Measurements from ENCODE around the gene FBLN1. TPM values are rescaled to one million over a fixed set of nuclear protein-coding genes. Genes with fewer than 3 reads are reported as not detected.

Gene FBLN1
- total and polyA plus RNA-seq, 2 of the 8 experiments (the other 6 are each of a cell fraction or from before 2014, with no cell fraction given) = 159 to 168 TPM

- Histone ChIP-seq H3K4ac (replicated peaks; ENCODE audit: insufficient read length, low read depth, low read length) (no peak overlapping the region), H3K79me1 (ENCODE audit: low read depth, low read length) (no peaks in the 10 kb centered on the region), H2BK20ac (ENCODE audit: low read length) (no peak overlapping the region), H2BK15ac (ENCODE audit: low read length) (no peak overlapping the region), H3K36me3 (ENCODE audit: control insufficient read depth in 2 of 4, insufficient read depth in 4 of 4, low read length in 3 of 4) (no peaks in the 10 kb centered on the region), H2BK5ac (ENCODE audit: low read depth, low read length) (no peak overlapping the region), H3K18ac (ENCODE audit: extremely low read depth, low read length) (no peak overlapping the region), H3K14ac (ENCODE audit: insufficient read length) (no peak overlapping the region), H3K4me2 (ENCODE audit: insufficient read depth in 1 of 2, low read depth in 2 of 2, low read length in 2 of 2) (no peak overlapping the region), H4K20me1 (replicated peaks in 1 of 2; ENCODE audit: control insufficient read depth in 1 of 2, insufficient read depth in 2 of 2, low read length in 2 of 2) (peaks cover 0 to 2% of the 10 kb centered on the region in 2 experiments), H2AFZ (ENCODE audit: low read length) (no peak overlapping the region), H3K23ac (ENCODE audit: insufficient read length) (no peak overlapping the region), H2BK120ac (replicated peaks; ENCODE audit: low read depth, low read length) (no peak overlapping the region), H4K8ac (ENCODE audit: extremely low read depth, insufficient read depth, low read length) (no peak overlapping the region), H3K9ac (replicated peaks in 1 of 4; ENCODE audit: extremely low read depth in 1 of 4, low read depth in 3 of 4, low read length in 3 of 4) (no peak overlapping the region), H3K79me2 (ENCODE audit: control insufficient read depth in 1 of 2, insufficient read depth in 2 of 2, low read length in 2 of 2) (no peaks in the 10 kb centered on the region), H2AK5ac (ENCODE audit: low read depth, low read length) (no peak overlapping the region), H3K23me2 (ENCODE audit: low read depth, low read length) (no peaks in the 10 kb centered on the region), H4K5ac (ENCODE audit: insufficient read length, low read depth, low read length) (no peak overlapping the region), H3K56ac (replicated peaks; ENCODE audit: insufficient read length, low read depth, low read length) (no peak overlapping the region), H3K4me1 (replicated peaks in 1 of 4; ENCODE audit: control insufficient read depth in 3 of 4, insufficient read depth in 4 of 4, low read length in 3 of 4) (no peaks in the 10 kb centered on the region), H3K27ac (ENCODE audit: low read depth, low read length) (no peak overlapping the region), H3K4me3 (ENCODE audit: extremely low read depth in 1 of 4, insufficient read depth in 2 of 4, low read depth in 3 of 4, low read length in 4 of 4) (no peak overlapping the region), H4K91ac (replicated peaks; ENCODE audit: insufficient read length, low read length) (no peak overlapping the region), H3K9me3 (ENCODE audit: insufficient read depth in 2 of 2, low read depth in 1 of 2, low read length in 1 of 2) (no peaks in the 10 kb centered on the region), H2BK12ac (ENCODE audit: low read depth, low read length) (no peak overlapping the region), H3K27me3 (replicated peaks in 1 of 4; ENCODE audit: control insufficient read depth in 3 of 4, extremely low read depth in 1 of 4, insufficient read depth in 3 of 4, low read length in 3 of 4) (no peaks in the 10 kb centered on the region)
- TF ChIP-seq E2F6 (IDR thresholded peaks at IDR 0.05) = no peak
- no peak for TF ChIP-seq FOSL1 (IDR thresholded peaks at IDR 0.05; ENCODE audit: insufficient read depth, low read depth, low read length)
- no peak for TF ChIP-seq BCL11A (IDR thresholded peaks at IDR 0.05; ENCODE audit: low read depth in 2 of 2, low read length in 2 of 2)
- TF ChIP-seq JUND (IDR thresholded peaks at IDR 0.05; ENCODE audit: low read length) = no peak
- TF ChIP-seq SP4 (IDR thresholded peaks at IDR 0.05; ENCODE audit: low read length) = no peak
- no peak for TF ChIP-seq ZNF274 (IDR thresholded peaks at IDR 0.05; ENCODE audit: borderline replicate concordance, extremely low read depth, low read length)
- no peak for TF ChIP-seq NRF1 (IDR thresholded peaks at IDR 0.05; ENCODE audit: low read depth, low read length)
- no peak for TF ChIP-seq BACH1 (IDR thresholded peaks at IDR 0.05; ENCODE audit: low read length)
- no peak for TF ChIP-seq POLR2A (IDR thresholded peaks at IDR 0.05; ENCODE audit: control extremely low read depth in 1 of 2, low read depth in 2 of 2, low read length in 2 of 2)
- no peak for TF ChIP-seq CREB1 (IDR thresholded peaks at IDR 0.05)
- ChIA-PET CTCF (ENCODE audit: partially characterized antibody) (no interaction called here), POLR2A (ENCODE audit: partially characterized antibody) (no interaction called here)
- DNase-seq (ENCODE audit: low read depth in 1 of 2, low spot score in 2 of 2) (no peak), FAIRE-seq (no peak)
- 86% methylated on average over 16 of the region's 16 CpGs; no CpG with 5 or more reads in 1 of the 2 experiments for WGBS, 2 experiments (ENCODE audit: extremely low coverage in 1 of 2, insufficient coverage in 1 of 2, insufficient read length in 1 of 2, insufficient replicate concordance in 2 of 2, low coverage in 1 of 2, low lambda C conversion rate in 2 of 2, missing lambda C conversion rate in 1 of 2)
Observed at GRCh38 chr22:45581549-45582080, 78.9 kb downstream of the FBLN1 start.

All from H1 (cell line).